ENCODE measurements around the gene SLC49A3. TPM values are rescaled to one million over a fixed set of nuclear protein-coding genes. Genes with fewer than 3 reads are reported as not detected.

SLC49A3 gene
- total and polyA plus RNA-seq, 2 of the 13 experiments (the other 11 are each of a cell fraction or from before 2014, with no cell fraction given) = 0.07 to 0.17 TPM

GRCh38 chr4:647481-647880 is 41.5 kb downstream of the SLC49A3 start:
- H3K36me3 ChIP-seq (replicated peaks in 1 of 2; ENCODE audit: control insufficient read depth in 1 of 2, insufficient read depth in 2 of 2, low read length in 2 of 2) = no peaks in the 10 kb centered on the region
- intact Hi-C loops (cut with micrococcal nuclease; ENCODE audit: unreplicated experiment) = no loop called here
- H3K4me3 ChIP-seq (replicated peaks in 1 of 3; ENCODE audit: insufficient read depth in 1 of 3, low read depth in 2 of 3, low read length in 3 of 3) = no peak overlapping the region
- no peaks in the 10 kb centered on the region for H3K79me2 ChIP-seq (ENCODE audit: insufficient read depth, low read length)
- no peak overlapping the region for H3K9ac ChIP-seq (ENCODE audit: insufficient read depth, low read depth, low read length)
- TF ChIP-seq PLRG1 (conservative IDR thresholded peaks at IDR 0.05) (no peak), NFE2 (CRISPR knock-in tag; IDR thresholded peaks at IDR 0.05) (no peak), ZNF44 (CRISPR knock-in tag; IDR thresholded peaks at IDR 0.05) (no peak), RCOR2 (CRISPR knock-in tag; IDR thresholded peaks at IDR 0.05) (no peak)
- DNase-seq (ENCODE audit: low spot score) (no peak), FAIRE-seq (no peak), ATAC-seq (no peak)
- ChIA-PET POLR2A (no interaction called here), CTCF (ENCODE audit: low intra/inter-chr PET ratio, low total read pairs) (no interaction called here)
- in situ Hi-C loops (cut with HindIII; ENCODE audit: extremely low pct_ligation_motif_present, low pct_unique_long_range_greater_than_20kb) = no loop called here
- no peaks in the 10 kb centered on the region for H4K20me1 ChIP-seq (ENCODE audit: insufficient read depth, low read length)
- WGBS (ENCODE audit: low lambda C conversion rate) = 52% methylated on average over 12 of the region's 13 CpGs
- no TSS peak for BruUV-seq (replicated peaks)
- peaks cover 35% of the 10 kb centered on the region for H3K4me1 ChIP-seq (ENCODE audit: insufficient read depth, low read length)
- H3K27ac ChIP-seq (ENCODE audit: extremely low read length, insufficient read depth, low read length) = no peak overlapping the region
- peaks cover 12 to 45% of the 10 kb centered on the region in 2 experiments for H3K27me3 ChIP-seq (ENCODE audit: control insufficient read depth in 1 of 2, insufficient read depth in 2 of 2, low read length in 2 of 2)
- no peak overlapping the region for H2AFZ ChIP-seq (ENCODE audit: low read length)
- H3K4me2 ChIP-seq (ENCODE audit: low read depth, low read length) = no peak overlapping the region
- H3K9me3 ChIP-seq (ENCODE audit: low read length) = no peaks in the 10 kb centered on the region

DNA sequence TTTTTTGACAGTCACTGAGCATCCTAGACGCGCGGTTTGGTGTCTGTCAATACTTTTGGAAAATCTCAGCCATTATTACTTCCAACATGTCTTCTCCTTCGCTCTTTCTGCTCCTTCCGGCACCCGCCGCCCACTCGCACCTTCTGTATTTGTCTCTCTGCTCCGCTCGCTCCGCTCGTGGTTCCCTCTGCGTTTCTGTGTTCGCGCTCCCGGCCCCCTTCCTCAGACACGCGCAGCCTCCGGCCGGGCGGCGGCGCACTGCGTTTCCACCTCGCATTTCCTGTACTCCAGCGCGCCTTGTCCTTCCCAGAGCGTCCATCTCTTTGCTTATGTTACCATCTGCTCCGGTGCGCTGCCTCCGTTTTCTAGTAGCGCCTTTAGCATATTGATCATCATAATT is 42.5 kb downstream of the SLC49A3 start:
- H3K4me2 ChIP-seq (ENCODE audit: low read depth, low read length) = no peak overlapping the region
- intact Hi-C loops (cut with micrococcal nuclease; ENCODE audit: unreplicated experiment) (no loop called here), in situ Hi-C loops (cut with HindIII; ENCODE audit: extremely low pct_ligation_motif_present, low pct_unique_long_range_greater_than_20kb) (no loop called here)
- POLR2A ChIA-PET = no interaction called here
- CTCF ChIA-PET (ENCODE audit: low intra/inter-chr PET ratio, low total read pairs) = no interaction called here
- no peak overlapping the region for H3K4me3 ChIP-seq (replicated peaks in 1 of 3; ENCODE audit: insufficient read depth in 1 of 3, low read depth in 2 of 3, low read length in 3 of 3)
- peaks cover 30% of the 10 kb centered on the region for H3K4me1 ChIP-seq (ENCODE audit: insufficient read depth, low read length)
- H3K9ac ChIP-seq (ENCODE audit: insufficient read depth, low read depth, low read length) = no peak overlapping the region
- H2AFZ ChIP-seq (ENCODE audit: low read length) = no peak overlapping the region
- no peaks in the 10 kb centered on the region for H3K36me3 ChIP-seq (replicated peaks in 1 of 2; ENCODE audit: control insufficient read depth in 1 of 2, insufficient read depth in 2 of 2, low read length in 2 of 2)
- FAIRE-seq (no peak), ATAC-seq (no peak), DNase-seq (ENCODE audit: low spot score) (no peak)
- H4K20me1 ChIP-seq (ENCODE audit: insufficient read depth, low read length) = no peaks in the 10 kb centered on the region
- WGBS (ENCODE audit: low lambda C conversion rate) = 82% methylated on average over 32 of the region's 32 CpGs
- TF ChIP-seq U2AF1 (optimal IDR thresholded peaks at IDR 0.05; ENCODE audit: low read depth, low read length) (no peak), BCL6 (CRISPR knock-in tag; IDR thresholded peaks at IDR 0.05) (no peak), ZFAT (CRISPR knock-in tag; conservative IDR thresholded peaks at IDR 0.05) (no peak), ATF1 (CRISPR knock-in tag; IDR thresholded peaks at IDR 0.05) (no peak), ZNF44 (CRISPR knock-in tag; IDR thresholded peaks at IDR 0.05) (no peak), ZNF281 (CRISPR knock-in tag; IDR thresholded peaks at IDR 0.05; ENCODE audit: borderline replicate concordance) (no peak), ZNF709 (CRISPR knock-in tag; IDR thresholded peaks at IDR 0.05) (no peak), ZFP90 (CRISPR knock-in tag; IDR thresholded peaks at IDR 0.05; ENCODE audit: borderline replicate concordance) (no peak)
- TF ChIP-seq, protein P1, sequence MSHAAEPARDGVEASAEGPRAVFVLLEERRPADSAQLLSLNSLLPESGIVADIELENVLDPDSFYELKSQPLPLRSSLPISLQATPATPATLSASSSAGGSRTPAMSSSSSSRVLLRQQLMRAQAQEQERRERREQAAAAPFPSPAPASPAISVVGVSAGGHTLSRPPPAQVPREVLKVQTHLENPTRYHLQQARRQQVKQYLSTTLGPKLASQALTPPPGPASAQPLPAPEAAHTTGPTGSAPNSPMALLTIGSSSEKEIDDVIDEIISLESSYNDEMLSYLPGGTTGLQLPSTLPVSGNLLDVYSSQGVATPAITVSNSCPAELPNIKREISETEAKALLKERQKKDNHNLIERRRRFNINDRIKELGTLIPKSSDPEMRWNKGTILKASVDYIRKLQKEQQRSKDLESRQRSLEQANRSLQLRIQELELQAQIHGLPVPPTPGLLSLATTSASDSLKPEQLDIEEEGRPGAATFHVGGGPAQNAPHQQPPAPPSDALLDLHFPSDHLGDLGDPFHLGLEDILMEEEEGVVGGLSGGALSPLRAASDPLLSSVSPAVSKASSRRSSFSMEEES (CRISPR knock-in tag; IDR thresholded peaks at IDR 0.05) = no peak
- TF ChIP-seq, protein P2, sequence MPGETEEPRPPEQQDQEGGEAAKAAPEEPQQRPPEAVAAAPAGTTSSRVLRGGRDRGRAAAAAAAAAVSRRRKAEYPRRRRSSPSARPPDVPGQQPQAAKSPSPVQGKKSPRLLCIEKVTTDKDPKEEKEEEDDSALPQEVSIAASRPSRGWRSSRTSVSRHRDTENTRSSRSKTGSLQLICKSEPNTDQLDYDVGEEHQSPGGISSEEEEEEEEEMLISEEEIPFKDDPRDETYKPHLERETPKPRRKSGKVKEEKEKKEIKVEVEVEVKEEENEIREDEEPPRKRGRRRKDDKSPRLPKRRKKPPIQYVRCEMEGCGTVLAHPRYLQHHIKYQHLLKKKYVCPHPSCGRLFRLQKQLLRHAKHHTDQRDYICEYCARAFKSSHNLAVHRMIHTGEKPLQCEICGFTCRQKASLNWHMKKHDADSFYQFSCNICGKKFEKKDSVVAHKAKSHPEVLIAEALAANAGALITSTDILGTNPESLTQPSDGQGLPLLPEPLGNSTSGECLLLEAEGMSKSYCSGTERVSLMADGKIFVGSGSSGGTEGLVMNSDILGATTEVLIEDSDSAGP (CRISPR knock-in tag; IDR thresholded peaks at IDR 0.05; ENCODE audit: borderline replicate concordance) = no peak
- peaks cover 9% of the 10 kb centered on the region; the same call in 1 of the 2 replicates for H3K9me3 ChIP-seq (ENCODE audit: low read length)
- no peak overlapping the region for H3K27ac ChIP-seq (ENCODE audit: extremely low read length, insufficient read depth, low read length)
- no peaks in the 10 kb centered on the region for H3K79me2 ChIP-seq (ENCODE audit: insufficient read depth, low read length)
- BruUV-seq (replicated peaks) = no TSS peak
- H3K27me3 ChIP-seq (ENCODE audit: control insufficient read depth in 1 of 2, insufficient read depth in 2 of 2, low read length in 2 of 2) = peaks cover 8 to 35% of the 10 kb centered on the region in 2 experiments; a peak in 4 of 5 replicates
